ENCODE measurements around the gene FDXACB1.

Gene FDXACB1

DNA sequence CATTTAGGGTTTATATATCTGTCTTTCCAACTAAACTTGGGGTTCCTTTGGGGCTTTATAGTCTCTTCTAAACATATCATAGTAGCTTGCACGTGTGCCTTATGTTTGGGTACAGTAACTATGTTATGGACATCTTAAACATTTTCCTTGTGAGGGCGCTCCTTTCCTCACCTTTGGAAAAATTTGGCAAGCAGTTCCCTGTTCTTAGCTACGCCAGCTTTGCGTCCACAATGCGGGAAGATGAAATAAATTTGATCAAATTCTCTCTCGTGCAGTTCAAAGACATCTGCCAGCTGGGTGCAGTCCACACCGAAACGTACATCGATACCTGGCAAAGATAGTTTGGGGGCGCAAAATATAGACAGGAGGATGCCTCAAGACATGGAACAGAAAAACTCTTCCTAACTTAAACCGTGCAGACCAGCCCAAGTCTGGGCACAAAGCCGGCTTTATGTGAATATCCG, 548 bp downstream of the FDXACB1 start:
- DNase-seq (no peak), ATAC-seq (no peak)
- Mint-ChIP-seq H3K27me3 (no peaks in the 10 kb centered on the region), H3K27ac (peak overlapping the region; percentile 98), H3K9me3 (no peaks in the 10 kb centered on the region), H3K4me1 (peaks cover 21% of the 10 kb centered on the region), H3K36me3 (ENCODE audit: low read depth) (peaks cover 8% of the 10 kb centered on the region), H3K4me3 (peak overlapping the region; percentile 87)

- H3K27me3 Mint-ChIP-seq, result no peaks in the 10 kb centered on the region
- H3K27ac Mint-ChIP-seq, result peak overlapping the region; percentile 86
Measured at GRCh38 chr11:111871693-111872161, 7.2 kb downstream of the FDXACB1 start.

GRCh38 chr11:111870886-111871692, 7.9 kb downstream of the FDXACB1 start, which contains the start of gene ALG9:
TSS of gene ALG9 (minus strand) at chr11:111871581. CDS start at chr11:111871482, 99 bp downstream.
- peak; percentile 93 for DNase-seq
- Mint-ChIP-seq H3K4me3 (peak within 1 kb of the TSS; percentile 88), H3K4me1 (peaks cover 18% of the 10 kb centered on the region), H3K9me3 (no peaks in the 10 kb centered on the region), H3K27me3 (no peaks in the 10 kb centered on the region), H3K36me3 (ENCODE audit: low read depth) (peaks cover 31% of the 10 kb centered on the region), H3K27ac (peak within 1 kb of the TSS; percentile 89)
- ATAC-seq, result peak; percentile 94

More at GRCh38 chr11:111871693-111872161, 7.2 kb downstream of the FDXACB1 start:
- ATAC-seq (no peak), DNase-seq (no peak)
- Mint-ChIP-seq H3K4me3 (peak overlapping the region; percentile 88), H3K9me3 (no peaks in the 10 kb centered on the region), H3K36me3 (ENCODE audit: low read depth) (peaks cover 25% of the 10 kb centered on the region), H3K4me1 (peaks cover 18% of the 10 kb centered on the region)

DNA sequence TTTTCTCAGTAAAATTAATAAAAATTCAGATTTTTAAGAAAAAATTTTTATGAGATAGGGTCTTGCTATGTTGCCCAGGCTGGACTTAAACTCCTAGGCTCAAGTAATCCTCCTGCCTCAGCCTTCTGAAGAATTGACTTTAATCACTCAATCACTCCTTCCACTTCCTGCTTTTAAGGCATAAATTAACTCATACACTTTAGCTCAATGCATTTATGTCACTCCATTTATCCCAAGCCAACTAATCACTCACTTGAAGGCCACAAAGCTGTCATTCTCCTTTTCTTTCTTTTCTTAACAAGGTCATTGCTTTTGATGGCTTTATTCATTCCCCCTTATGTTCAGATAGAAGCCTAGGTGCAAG, 8.5 kb downstream of the FDXACB1 start:
- H3K4me1 Mint-ChIP-seq, result peaks cover 18% of the 10 kb centered on the region
- H3K27me3 Mint-ChIP-seq, result no peaks in the 10 kb centered on the region
- peak overlapping the region; percentile 88 for H3K4me3 Mint-ChIP-seq
- H3K9me3 Mint-ChIP-seq, result no peaks in the 10 kb centered on the region
- peak overlapping the region; percentile 89 for H3K27ac Mint-ChIP-seq
- DNase-seq (no peak), ATAC-seq (no peak)
- H3K36me3 Mint-ChIP-seq (ENCODE audit: low read depth), result peaks cover 32% of the 10 kb centered on the region

DNA sequence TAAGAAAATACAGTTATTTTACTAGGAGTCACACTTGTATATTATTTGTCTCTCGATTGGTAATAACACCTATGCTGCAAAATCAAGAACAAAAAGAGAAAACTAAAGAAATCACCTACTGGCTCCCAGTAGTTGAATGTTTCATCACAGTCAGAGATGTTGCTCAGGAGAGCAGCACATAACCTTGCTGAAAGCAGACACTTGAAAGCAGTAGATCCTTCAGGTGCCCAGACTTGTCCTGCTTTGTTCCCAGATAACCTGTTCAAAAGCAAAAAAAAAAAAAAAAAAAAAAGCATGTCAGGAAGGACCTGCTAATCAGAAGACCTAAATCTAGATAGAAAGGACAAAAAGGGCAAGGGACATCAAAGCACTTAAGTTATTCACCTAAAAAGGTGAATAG, 8.9 kb downstream of the FDXACB1 start:
- H3K27ac Mint-ChIP-seq, result no peak overlapping the region
- no peaks in the 10 kb centered on the region for H3K9me3 Mint-ChIP-seq
- no peaks in the 10 kb centered on the region for H3K27me3 Mint-ChIP-seq
- peaks cover 35% of the 10 kb centered on the region for H3K36me3 Mint-ChIP-seq (ENCODE audit: low read depth)
- DNase-seq, result no peak
- ATAC-seq, result no peak
- H3K4me1 Mint-ChIP-seq, result peaks cover 18% of the 10 kb centered on the region
- peak overlapping the region; percentile 88 for H3K4me3 Mint-ChIP-seq

DNA sequence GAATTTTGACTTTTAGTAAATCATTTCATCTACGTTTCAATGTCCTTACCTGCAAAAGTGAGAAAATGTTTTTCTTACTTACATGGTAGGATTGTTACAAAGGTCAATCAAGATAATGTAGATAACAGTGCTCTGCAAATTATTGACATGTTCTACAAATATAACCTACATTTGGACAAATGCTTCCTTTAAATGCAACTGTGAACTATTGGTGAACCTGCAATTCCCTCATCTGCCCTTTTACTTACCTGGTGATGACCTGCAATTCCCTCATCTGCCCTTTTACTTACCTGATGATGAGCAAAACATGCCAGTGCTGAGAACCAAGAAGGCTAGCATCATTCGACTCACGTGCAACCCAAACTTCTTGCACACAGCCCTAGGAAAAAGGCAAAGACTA, 18.7 kb downstream of the FDXACB1 start:
- ATAC-seq (no peak), DNase-seq (no peak)
- H3K36me3 Mint-ChIP-seq (ENCODE audit: low read depth), result peaks cover 32% of the 10 kb centered on the region
- H3K9me3 Mint-ChIP-seq, result no peaks in the 10 kb centered on the region
- H3K27me3 Mint-ChIP-seq, result no peaks in the 10 kb centered on the region
- no peak overlapping the region for H3K4me3 Mint-ChIP-seq
- H3K4me1 Mint-ChIP-seq, result no peaks in the 10 kb centered on the region
- H3K27ac Mint-ChIP-seq, result no peak overlapping the region

DNA sequence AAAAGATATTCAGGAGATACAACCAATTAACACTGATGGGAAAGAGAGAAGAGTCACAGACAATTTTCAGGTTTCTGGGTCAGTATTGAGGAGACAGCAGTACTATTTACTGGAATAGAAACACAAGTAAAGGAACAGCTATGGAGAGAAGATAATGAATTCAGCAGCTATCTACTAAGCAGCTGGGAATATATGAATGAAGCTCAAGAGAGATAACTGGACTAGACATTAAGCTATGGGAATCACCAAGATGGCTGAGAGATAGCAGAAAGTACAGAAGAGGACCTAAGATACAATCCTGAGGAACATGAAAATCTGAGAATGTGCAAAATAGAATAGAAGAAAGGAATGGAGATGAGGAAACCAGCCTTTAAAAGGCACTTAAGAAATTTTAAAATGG, 23.5 kb downstream of the FDXACB1 start:
- Mint-ChIP-seq H3K4me1 (no peaks in the 10 kb centered on the region), H3K9me3 (no peaks in the 10 kb centered on the region), H3K36me3 (ENCODE audit: low read depth) (peaks cover 45% of the 10 kb centered on the region), H3K27ac (no peak overlapping the region), H3K27me3 (no peaks in the 10 kb centered on the region), H3K4me3 (no peak overlapping the region)
- ATAC-seq (no peak), DNase-seq (no peak)

GRCh38 chr11:111852103-111852502, 26.9 kb downstream of the FDXACB1 start:
- no peak for ATAC-seq
- H3K4me3 Mint-ChIP-seq, result no peak overlapping the region
- H3K27me3 Mint-ChIP-seq, result no peaks in the 10 kb centered on the region
- H3K36me3 Mint-ChIP-seq (ENCODE audit: low read depth), result peaks cover 44% of the 10 kb centered on the region
- DNase-seq, result no peak
- H3K9me3 Mint-ChIP-seq, result no peaks in the 10 kb centered on the region
- no peak overlapping the region for H3K27ac Mint-ChIP-seq
- peaks cover 3% of the 10 kb centered on the region for H3K4me1 Mint-ChIP-seq

GRCh38 chr11:111851636-111852035, 27.3 kb downstream of the FDXACB1 start:
- ATAC-seq (no peak), DNase-seq (no peak)
- H3K4me1 Mint-ChIP-seq, result peaks cover 6% of the 10 kb centered on the region
- peaks cover 43% of the 10 kb centered on the region for H3K36me3 Mint-ChIP-seq (ENCODE audit: low read depth)
- H3K27me3 Mint-ChIP-seq, result no peaks in the 10 kb centered on the region
- no peaks in the 10 kb centered on the region for H3K9me3 Mint-ChIP-seq
- H3K4me3 Mint-ChIP-seq, result no peak overlapping the region
- H3K27ac Mint-ChIP-seq, result no peak overlapping the region

GRCh38 chr11:111851067-111851466, 27.9 kb downstream of the FDXACB1 start:
- Mint-ChIP-seq H3K4me1 (peaks cover 6% of the 10 kb centered on the region), H3K36me3 (ENCODE audit: low read depth) (peaks cover 43% of the 10 kb centered on the region), H3K27ac (no peak overlapping the region), H3K27me3 (no peaks in the 10 kb centered on the region), H3K4me3 (no peak overlapping the region), H3K9me3 (no peaks in the 10 kb centered on the region)
- ATAC-seq (no peak), DNase-seq (no peak)

DNA sequence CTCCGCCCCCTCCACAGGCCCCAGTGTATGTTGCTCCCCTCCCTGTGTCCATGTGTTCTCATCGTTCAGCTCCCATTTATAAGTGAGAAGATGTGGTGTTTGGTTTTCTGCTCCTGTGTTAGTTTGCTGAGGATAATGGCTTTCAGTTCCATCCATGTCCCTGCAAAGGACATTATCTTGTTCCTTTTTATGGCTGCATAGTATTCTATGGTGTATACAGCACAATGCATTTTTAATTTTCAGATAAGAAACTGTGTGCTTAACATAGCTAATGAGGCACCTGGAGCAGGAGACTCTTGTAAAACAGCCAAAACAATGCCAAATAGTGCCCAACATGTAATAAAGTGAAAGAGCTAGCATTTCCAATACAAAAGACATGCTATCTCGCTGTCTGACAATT, 29.3 kb downstream of the FDXACB1 start:
- H3K9me3 Mint-ChIP-seq, result no peaks in the 10 kb centered on the region
- H3K27ac Mint-ChIP-seq, result no peak overlapping the region
- no peaks in the 10 kb centered on the region for H3K27me3 Mint-ChIP-seq
- DNase-seq (no peak), ATAC-seq (no peak)
- H3K4me1 Mint-ChIP-seq, result peaks cover 6% of the 10 kb centered on the region
- peaks cover 34% of the 10 kb centered on the region for H3K36me3 Mint-ChIP-seq (ENCODE audit: low read depth)
- no peak overlapping the region for H3K4me3 Mint-ChIP-seq

DNA sequence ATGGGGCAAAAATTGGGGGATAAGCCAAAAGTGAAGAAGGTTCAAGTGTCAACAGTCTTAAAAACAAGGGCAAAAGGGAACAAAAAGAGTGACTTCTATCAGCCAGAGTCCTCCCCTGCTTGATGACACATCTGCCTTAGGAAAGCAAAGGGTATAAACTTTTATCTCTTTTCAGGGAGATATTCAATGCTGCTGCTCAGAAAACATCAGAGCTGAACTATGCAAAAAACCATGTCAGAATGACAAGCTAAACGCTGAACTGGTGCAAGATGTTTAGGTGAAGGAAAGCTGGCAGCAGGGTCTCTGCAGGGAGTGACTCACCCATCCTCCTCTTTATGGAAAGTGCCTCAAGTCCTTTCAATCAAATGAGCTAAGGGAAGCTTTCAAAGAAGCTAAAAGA, 32.3 kb downstream of the FDXACB1 start:
- H3K27me3 Mint-ChIP-seq, result no peaks in the 10 kb centered on the region
- H3K4me1 Mint-ChIP-seq, result peaks cover 6% of the 10 kb centered on the region
- no peak overlapping the region for H3K4me3 Mint-ChIP-seq
- H3K27ac Mint-ChIP-seq, result no peak overlapping the region
- no peak for ATAC-seq
- H3K9me3 Mint-ChIP-seq, result no peaks in the 10 kb centered on the region
- no peak for DNase-seq
- H3K36me3 Mint-ChIP-seq (ENCODE audit: low read depth), result peaks cover 19% of the 10 kb centered on the region

DNA sequence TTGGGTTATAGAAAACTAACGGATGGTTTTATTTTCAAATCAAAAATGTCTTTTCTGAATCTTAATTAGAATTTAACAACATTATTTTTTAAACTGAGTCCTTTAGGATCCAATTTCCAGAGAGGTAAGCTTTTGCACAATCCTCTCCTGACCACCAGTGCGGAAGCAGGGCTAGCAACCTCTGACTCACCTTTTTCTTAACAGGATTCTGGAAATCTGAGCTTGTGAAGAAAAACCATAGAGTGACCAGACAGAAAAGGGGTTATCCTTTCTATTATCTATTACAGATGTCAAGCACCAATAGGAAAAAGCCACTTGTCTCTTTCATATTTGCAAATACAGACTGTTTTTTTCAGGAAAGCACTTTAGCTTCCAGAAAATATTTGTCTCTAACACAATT, 32.9 kb downstream of the FDXACB1 start:
- Mint-ChIP-seq H3K27ac (no peak overlapping the region), H3K36me3 (ENCODE audit: low read depth) (peaks cover 20% of the 10 kb centered on the region), H3K27me3 (no peaks in the 10 kb centered on the region), H3K9me3 (no peaks in the 10 kb centered on the region), H3K4me1 (peaks cover 6% of the 10 kb centered on the region), H3K4me3 (no peak overlapping the region)
- ATAC-seq (no peak), DNase-seq (no peak)

DNA sequence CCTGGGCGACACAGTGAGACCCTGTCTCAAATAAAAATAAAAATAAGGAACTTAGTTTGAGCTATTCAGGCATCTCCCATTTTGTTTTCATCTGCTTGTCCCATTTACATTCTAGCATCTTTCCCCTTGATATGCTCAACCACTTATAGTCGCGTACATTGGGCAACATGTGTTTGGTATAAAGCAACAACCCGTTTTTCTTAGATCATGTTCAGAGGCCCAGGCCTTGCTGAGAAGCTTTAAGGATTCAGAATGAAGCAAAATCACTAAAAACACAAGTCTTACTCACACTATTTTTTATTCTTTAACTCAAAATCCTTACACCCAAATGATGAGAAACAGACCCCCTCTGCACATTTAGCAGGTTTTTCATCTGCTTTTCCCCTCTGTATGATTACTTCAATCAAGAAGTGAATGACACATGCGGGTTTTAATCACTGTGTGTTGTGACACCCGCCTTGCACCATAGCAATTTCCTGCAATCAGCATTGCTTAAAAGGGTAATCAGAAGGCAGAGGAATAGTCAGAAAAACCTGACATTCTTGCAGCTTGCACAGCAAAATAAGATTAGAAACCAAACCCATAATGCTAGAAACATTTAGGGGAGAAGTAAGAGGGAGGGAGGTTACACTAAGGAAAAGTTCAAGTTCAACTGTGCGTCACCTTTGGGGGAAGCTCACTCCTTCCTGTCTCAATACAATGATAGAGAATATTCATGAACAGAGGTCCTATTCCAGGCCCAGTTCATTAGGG, 33.5 kb downstream of the FDXACB1 start:
- DNase-seq (no peak), ATAC-seq (no peak)
- H3K4me1 Mint-ChIP-seq, result peaks cover 6% of the 10 kb centered on the region
- H3K4me3 Mint-ChIP-seq, result no peak overlapping the region
- no peaks in the 10 kb centered on the region for H3K27me3 Mint-ChIP-seq
- peaks cover 18% of the 10 kb centered on the region for H3K36me3 Mint-ChIP-seq (ENCODE audit: low read depth)
- H3K27ac Mint-ChIP-seq, result no peak overlapping the region
- H3K9me3 Mint-ChIP-seq, result no peaks in the 10 kb centered on the region

DNA sequence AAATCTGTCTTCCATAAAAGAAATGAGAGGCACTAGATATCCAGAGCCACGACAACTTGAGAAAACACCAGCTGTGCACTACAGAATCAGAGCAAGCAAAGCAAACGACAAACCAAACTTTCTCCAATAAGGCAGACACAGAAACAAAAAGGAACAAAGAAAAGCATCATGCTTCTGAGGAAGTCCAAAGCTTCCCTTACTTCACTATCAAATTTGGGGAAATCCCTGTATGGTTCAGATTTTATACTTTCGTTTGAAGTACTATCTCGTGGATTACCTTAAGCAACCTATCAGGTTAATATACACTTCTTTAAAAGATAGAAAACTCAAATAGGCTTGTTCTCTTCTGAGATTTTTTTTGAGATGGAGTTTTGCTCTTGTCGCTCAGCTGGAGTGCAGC, 35.3 kb downstream of the FDXACB1 start:
- Mint-ChIP-seq H3K27ac (no peak overlapping the region), H3K9me3 (no peaks in the 10 kb centered on the region), H3K4me1 (peaks cover 6% of the 10 kb centered on the region), H3K4me3 (no peak overlapping the region), H3K27me3 (no peaks in the 10 kb centered on the region), H3K36me3 (ENCODE audit: low read depth) (peaks cover 10% of the 10 kb centered on the region)
- DNase-seq, result no peak
- ATAC-seq, result no peak
